Fibroblast of upper back skin (primary cell): Measurements from ENCODE around the gene SLC12A4.
"Not testable (repeated sequence)": the region's sequence is repeated elsewhere in the genome, so short reads cannot be mapped to it uniquely, and the experiment has no call there.

ENCODE experiments used
- DNase-seq: peaks from one replicate; pipeline ENCODE4 v3.0.0-alpha.2; 2013

The SLC12A4 gene

DNA sequence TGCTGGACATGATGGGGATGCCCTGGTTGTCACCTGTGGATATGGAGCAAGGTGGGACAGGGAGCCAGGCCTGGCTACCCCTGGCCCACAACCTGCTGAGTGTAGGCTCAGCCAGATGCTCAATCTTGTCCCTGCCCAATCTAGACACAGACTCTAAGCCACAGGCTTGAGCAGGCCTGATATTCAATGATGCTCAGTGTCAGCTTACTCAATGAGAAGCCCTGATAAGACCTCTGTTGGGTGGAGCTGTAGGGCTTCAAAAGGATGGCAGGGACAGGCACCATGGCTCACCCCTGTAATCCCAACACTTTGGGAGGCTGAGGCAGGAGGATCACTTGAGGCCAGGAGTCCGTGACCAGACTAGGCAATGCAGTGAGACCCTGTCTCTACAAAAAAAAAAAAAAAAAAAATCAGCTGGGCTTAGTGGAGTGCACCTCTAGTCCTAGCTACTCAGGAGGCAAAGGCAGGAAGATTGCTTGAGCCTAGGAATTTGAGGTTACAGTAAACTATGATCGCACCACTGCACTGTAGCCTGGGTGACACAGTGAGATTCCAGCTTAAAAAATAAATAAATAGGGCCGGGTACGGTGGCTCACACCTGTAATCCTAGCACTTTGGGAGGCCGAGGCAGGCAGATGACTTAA, 27.9 kb downstream of the SLC12A4 start:
- DNase-seq = no peak

DNA sequence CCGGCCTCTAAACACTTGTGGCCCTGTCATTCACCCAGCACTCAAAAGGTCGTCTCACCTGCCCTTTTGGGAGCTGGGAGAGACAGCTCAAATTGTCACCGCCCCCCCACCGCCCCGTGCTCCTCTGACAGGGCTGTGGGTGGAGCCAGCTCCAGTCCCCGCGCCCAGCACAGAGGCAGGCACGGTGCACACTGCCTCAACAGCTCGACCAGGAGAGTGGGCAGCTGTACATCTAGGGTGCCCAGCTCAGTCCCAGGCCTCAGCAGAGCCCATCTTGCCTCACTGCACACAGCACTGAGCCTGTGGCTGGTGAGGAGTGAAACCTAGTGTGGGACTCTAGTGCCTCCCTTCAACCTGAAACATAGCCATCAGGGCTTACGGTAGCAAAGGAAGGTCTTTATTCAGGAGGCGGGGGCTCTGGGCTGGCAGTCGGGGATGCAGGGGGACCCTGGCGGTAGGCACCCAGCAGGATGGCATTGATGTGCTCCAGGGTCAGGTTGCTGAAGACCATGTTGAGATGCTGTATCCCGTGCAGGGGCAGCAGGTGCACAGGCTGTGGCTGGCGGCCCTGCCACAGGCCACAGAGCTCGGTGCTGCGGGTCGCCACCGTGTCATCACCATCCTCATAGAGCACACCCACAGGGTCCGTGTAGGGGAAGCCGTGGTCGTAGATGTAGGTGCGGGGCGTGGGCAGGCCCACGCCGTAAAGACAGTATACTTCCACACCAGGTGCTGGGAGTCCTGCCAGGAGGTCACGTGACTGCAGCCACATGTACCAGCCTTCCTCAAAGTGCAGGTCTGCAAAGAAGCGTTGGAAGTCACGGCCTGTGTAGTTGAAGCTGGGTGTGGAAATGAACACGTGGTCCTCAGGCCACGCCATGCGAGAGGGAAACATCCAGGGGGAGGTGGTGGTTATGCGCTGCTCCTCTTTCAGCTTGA, 28.7 kb downstream of the SLC12A4 start:
- no peak for DNase-seq

DNA sequence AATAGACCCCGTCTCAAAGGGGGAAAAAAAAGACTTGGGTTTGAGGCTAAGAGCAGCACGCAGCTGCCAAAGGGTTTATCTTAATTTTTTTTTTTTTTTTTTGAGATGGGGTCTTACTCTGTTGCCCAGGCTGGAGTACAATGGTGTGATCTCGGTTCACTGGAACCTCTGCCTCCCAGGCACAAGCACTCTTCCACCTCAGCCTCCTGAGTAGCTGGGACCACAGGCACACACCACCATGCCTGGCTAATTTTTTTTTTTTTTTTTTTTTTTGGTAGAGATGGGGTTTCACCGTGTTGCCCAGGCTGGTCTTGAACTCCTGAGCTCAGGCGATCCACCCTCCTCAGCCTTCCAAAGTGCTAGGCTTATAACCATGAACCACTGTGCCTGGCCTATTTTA, 30.7 kb downstream of the SLC12A4 start:
- not testable (repeated sequence) for DNase-seq

DNA sequence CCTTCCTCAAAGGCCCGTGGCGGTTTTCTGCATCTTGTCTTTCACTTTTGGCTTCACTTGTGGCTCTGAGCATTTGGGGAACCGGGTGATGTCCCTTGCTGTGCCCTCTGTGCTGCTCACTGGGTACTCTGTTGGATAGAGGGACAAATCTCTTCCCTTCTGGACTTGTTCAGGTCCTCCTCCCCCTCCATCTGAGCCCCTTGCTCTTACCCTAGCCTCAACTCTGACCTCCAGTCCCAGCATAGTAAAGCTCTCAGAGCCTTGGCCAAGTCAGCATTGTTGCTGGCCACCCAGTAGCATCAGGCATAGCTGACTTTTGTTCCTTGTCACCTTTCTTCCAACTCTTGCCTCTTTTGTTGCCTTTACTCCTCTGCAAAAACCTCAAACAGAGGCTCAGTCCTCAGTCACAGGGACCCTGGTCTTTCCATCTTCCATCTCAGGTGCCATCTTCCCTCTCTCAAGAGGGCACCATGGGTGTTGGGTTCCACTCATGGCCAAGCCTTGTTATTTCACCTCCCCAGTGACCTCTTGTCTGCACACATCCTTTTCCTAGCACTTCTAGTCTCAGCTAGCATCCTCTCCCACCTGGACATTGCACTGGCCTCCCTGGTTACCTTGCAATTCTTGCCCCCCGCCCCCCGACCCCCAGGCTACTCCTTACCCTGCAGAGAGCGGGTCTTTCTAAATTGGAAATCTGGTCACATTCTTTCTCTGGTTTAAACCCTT, 31.4 kb downstream of the SLC12A4 start:
- DNase-seq = peak; percentile 67

DNA sequence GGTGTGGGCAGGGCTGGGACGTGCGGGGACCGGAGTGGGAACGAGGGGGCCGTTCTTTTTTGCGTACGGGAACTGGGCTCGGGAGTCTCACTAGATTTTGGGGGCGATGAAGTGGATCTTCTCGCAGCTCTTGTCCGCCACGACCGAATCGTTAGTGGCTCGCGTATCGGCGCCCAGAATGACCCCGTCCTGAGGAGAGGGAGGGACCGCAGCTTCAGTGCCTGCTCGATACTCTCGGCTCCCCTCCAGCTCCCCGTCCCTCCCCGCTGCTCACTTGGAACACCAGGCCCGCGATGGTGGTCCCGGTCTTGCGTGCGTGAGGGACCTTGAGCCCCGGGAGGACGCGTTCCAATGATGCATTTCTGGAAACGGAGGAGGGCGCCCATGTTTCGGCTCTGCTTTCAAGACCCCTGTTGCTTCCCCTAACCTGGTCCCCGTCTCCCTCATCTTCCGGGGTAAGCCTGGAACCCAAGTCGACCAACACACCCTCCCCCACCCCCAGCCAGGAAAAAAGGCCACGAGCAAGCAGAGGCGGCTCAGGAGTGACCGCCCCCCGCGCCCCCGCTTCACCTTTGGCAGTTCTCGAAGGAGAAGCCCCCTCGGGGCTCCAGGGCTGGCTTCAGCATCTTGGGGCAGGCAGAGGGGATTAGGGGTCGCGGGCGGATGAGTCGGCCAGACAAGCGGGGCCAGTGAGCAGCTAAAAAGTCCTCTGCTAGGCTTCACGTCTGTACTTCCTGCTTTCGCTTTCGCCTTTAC, 32.1 kb downstream of the SLC12A4 start, which contains the start of gene PSMB10:
Gene PSMB10, minus strand, starts transcription at position 727 of the 756 bp plus-strand sequence. Its CDS starts 101 bp downstream, at position 626.
- DNase-seq = peak; percentile 31

DNA sequence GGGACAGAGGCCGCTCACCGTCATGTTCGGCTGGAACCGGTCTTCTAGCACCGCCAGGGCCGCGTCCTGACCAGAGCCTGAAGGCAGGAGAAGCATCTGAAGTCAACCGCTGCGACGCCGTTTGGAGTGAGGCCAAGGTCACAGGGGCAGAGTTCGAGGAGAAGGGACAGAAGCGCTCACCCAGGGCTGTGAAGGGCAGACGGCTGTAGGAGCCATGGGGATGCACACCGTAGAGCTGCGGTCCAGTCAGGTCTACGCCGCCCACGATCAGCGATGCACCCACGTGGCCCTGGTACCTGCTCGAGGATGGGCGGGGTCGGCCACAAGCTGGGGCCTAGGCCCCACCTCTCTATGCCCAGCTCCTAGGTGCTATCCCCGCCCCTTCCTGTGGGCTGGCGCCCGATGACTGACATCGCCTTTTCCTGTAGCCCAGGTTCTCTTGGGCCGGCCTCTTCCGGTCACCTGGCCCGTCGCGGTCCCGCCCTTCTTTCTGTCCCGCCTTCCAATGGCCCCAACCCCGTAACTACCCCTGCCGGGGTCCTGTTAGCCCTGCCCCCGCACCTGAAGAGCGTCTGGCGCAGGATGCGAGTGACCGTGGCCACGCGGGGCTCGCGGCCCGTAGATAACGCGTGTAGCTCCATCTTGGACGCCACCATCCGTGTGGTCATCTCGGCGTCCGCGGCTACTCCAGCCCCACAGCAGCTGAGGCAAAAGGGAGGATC, 32.9 kb downstream of the SLC12A4 start:
- peak; percentile 90 for DNase-seq

DNA sequence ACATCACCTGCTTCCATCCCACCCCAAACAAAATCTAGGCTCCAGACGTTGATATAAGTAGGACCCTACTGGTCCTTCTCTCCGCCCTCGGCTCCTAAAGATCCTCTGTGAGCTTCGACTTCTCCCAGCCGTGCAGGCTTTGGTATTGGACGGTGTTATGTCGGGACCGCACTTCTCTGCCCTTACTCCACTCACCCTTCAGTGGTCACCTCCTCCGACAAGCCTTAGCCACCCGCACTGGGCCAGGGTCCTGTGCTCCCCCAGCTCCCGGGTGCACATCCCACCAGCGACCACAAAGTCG, 33.4 kb downstream of the SLC12A4 start:
- DNase-seq = no peak

DNA sequence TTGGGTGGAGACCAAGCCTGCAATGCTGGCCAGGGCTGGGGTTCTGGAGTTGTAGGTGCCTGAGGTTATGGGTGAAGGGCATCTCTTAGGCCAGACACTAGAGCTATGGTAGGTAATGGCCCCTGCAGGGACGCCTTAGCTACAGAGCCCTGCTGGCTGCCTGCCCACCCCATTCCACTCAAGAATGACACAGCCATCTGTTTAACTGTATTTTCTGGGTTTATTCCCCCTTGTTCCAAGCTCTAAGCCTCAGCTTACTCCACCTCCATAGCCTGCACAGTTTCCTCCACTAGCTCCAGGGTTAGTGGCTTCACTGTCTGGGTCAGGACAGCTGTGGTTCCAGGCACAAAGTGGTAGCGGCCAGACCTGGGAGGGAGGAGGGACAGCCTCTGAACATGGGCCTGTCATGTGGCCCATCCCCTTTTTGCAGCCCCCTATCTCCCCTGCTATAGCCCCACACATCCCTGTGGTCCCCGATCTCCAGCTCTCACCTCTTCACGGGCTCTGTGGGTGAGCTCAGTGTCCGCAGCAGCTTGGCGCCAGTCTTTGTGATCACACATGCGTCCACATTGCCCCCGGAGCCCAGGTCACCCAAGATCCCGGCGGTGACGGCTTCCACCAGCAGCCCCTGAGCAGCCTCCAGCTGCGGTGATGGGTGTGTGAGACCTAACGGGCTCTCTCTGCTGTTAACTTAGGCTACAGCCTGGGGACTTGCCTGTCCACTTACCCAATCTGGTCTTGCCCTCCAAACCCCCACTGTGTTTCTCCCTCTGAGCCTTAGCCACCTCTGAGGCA, 33.9 kb downstream of the SLC12A4 start:
- DNase-seq = peak; percentile 16

DNA sequence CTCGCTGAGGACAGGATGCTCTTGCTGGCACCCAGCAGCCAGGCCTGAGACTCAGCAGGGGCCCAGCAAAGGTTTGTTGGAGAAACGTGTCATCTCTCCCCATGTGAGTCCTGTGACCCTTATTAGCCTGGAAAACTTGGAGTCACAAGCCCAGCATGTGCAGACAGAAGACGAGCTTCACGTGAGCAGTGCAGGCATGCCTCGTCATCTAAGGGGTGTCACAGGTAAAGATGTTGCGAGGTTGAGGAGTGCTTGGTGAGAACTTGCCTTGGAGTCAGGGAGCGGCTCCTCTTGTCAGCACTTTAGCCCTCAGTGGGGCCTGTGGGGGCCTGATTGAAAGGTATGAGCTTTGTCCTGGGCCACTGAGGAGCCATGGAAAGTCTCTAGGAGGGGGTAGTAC, 34.6 kb downstream of the SLC12A4 start:
- no peak for DNase-seq

DNA sequence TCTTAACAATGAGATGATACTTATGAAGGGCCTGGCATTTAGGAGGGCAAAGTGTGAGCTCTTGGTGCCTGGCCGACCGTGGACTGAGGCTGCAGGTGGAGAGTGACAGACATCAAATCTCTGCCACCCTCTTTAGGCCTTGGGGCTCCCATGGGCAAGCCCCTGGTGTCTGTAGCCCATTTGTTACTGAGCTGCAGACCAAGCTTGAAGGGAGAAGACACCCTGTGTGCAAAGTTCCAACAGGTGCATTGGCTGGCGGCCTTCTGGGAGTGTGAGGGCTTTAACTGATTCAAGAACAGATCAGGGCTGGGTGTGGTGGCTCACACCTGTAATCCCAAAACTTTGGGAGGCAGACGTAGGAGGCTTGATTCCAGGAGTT, 36.0 kb downstream of the SLC12A4 start:
- DNase-seq = no peak

DNA sequence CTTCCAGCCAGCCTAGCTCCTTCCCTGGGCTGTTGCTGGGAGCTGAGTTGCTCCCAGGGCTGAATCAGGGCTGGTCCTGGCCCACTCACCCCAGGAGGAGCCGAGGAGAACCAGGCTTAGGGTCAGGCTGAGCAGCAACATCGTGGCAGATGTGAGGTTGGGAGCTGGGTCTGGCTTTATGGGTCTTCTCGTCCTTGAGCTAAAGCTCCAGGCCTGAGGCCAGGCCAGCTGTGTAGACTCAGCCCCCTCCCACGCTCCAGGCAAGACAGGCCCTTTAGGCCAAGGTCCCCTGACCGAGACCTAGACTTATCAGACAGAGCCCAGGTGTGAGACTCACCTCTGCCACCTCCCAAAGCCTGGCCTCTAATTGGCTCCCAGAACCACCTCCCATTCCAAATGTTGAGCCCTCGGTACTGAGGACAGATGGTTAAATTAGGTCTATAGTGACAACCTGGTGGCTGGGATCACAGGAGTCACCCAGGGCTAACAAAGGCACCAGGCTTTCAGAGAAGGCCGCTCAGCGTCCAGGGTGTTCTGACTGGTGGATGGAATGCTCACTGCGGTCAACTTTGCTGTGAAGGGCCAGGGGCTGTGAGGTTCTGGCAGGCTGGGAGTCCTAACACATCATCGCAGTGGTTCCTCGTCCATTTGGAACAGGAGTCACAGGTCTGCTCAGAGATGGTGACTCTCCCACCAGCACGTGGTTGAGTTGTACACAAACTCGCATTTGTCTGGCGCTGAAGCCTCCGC, 36.5 kb downstream of the SLC12A4 start, which contains the start of gene CTRL:
Gene CTRL, minus strand, starts transcription at position 151 of the 750 bp plus-strand sequence. Its CDS starts 10 bp downstream, at position 141.
- no peak for DNase-seq

DNA sequence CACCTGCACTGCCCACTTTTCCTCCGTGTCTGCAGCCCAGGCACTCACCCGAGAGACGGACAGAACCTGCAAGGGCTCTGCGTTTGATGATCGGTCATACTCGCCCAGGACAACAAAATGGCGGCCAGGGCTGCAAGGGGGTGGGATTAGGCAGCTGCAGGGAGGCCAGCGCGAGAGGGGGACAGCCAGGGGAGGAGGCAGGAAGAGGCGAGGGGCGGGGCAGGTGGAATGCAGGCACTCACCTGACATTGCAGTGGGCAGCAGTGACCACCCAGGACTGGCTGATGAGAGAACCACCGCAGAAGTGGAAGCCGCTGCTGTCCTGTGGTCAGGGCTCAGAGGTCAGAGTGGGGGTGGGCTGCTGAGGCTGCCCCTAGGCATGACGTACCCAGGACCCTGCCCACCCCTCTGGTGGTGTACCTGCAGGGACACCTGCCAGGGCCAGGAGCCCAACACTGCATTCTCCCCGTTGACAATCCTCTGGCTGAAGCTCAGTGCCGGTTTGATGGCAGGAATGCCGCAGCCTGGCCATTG, 37.7 kb downstream of the SLC12A4 start:
- no peak for DNase-seq

DNA sequence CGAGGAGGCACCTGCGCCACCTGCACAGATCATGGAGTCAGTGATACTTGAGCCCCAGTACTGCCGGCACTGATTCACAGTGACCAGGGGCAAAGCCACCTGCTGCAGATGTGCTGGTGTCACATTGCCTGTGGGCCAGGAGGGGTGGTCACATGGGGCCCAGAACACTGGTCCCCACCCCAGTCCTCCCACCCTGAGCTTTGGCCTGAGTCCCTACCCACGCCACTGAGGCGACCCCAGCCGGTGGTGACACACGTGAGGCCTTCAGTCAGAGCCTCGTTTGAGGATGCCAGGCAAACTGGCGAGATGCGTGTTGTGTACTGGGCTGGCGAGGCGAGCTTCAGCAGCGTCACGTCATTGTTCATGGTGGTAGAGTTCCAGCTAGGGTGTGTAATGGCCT, 38.2 kb downstream of the SLC12A4 start:
- no peak for DNase-seq

DNA sequence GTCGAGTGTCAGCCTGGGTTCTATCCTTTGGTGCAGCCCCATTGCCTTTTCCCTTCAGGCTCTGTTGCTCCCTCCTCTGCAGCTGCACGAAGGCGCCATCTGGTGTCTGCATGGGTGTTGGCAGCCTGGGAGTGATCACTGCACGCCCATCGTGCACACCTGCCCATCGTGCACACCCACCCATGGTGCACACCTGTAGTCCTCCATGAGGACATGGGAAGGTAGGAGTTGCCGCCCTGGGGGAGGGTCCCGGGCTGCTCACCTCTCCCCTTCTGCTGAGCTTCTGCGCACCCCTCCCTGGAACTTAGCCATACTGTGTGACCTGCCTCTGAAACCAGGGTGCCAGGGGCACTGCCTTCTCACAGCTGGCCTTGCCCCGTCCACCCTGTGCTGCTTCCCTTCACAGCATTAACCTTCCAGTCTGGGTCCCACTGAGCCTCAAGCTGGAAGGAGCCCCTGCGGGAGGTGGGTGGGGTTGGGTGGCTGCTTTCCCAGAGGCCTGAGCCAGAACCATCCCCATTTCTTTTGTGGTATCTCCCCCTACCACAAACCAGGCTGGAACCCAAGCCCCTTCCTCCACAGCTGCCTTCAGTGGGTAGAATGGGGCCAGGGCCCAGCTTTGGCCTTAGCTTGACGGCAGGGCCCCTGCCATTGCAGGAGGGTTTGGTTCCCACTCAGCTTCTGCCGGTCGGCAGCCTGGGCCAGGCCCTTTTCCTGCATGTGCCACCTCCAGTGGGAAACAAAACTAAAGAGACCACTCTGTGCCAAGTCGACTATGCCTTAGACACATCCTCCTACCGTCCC, 39.7 kb downstream of the SLC12A4 start:
- peak; percentile 53 for DNase-seq

DNA sequence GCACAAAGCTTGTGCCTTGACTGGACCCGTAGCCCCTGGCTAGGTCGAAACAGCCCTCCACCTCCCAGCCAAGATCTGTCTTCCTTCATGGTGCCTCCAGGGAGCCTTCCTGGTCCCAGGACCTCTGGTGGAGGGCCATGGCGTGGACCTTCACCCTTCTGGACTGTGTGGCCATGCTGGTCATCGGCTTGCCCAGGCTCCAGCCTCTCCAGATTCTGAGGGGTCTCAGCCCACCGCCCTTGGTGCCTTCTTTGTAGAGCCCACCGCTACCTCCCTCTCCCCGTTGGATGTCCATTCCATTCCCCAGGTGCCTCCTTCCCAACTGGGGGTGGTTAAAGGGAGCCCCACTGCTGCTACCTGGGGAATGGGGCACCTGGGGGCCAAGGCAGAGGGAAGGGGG, 40.3 kb downstream of the SLC12A4 start:
- no peak for DNase-seq

DNA sequence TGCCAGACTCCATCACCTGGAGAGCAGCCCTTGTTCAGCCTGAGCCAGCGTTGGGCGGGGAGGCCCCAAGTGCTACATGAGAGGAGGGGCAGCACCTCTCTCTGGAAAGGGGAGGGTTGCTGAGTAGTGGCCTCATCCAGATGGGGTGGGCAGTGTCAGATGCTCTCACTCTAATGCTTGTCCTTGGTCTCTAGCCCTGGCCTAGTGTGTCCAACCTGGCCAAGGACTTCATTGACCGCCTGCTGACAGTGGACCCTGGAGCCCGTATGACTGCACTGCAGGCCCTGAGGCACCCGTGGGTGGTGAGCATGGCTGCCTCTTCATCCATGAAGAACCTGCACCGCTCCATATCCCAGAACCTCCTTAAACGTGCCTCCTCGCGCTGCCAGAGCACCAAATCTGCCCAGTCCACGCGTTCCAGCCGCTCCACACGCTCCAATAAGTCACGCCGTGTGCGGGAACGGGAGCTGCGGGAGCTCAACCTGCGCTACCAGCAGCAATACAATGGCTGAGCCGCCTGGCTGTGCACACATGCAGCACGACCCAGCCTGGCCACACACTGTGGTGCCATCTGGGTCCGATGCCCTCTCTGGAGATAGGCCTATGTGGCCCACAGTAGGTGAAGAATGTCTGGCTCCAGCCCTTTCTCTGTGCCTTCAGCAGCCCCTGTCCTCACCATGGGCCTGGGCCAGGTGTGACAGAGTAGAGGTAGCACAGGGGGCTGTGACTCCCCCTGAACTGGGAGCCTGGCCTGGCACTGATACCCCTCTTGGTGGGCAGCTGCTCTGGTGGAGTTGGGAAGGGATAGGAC, 41.1 kb downstream of the SLC12A4 start:
- no peak for DNase-seq

DNA sequence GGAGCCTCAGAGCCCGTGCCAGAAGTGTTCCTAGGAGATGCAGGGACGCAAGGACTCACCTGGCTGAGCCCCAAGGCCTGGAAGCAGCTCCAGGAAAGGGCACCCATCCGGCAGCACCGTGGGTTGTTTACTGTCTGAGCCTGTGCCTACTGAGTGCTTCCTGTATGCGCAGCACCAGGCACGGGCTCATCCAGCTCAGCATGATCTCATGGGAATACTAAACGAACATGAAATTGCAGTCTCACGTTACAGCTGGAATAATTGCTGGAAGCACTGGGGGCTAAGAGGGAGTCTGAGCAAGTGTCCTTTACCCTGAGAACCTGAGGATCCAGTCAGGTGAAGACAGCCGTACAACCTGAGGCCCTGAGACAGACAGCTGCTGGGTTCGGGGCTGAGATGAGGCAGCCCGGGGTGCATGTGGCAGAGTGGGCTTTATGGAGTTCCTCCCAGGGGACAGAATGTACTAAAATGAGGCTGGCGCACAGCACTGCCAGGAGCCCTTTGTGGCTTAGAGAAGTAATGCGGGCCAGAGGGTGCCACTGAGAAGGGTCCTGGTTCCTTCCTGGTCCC, 42.2 kb downstream of the SLC12A4 start:
- DNase-seq = no peak
